NB4 (cell line): ENCODE data around the gene CMIP.
"Not testable (repeated sequence)": the region's sequence is repeated elsewhere in the genome, so short reads cannot be mapped to it uniquely, and the experiment has no call there.

Experiments used
- DNase-seq: peaks from one replicate; pipeline ENCODE4 v3.0.0; 2010; ENCODE audit warnings: low read depth
- H3K4me3 ChIP-seq: one replicate; pipeline ENCODE4 v1.5.1; 2011; ENCODE audit warnings: mild to moderate bottlenecking, low read depth, low read length, moderate library complexity
- CTCF ChIP-seq: IDR thresholded peaks from one replicate; pipeline ENCODE4 v1.5.1; 2012; ENCODE audit warnings: low read depth, low read length
- MAX ChIP-seq: IDR thresholded peaks from 2 replicates; pipeline ENCODE4 v1.6.1; 2011; ENCODE audit warnings: low read depth, low read length
- MYC ChIP-seq: IDR thresholded peaks from 2 replicates; pipeline ENCODE4 v1.6.1; 2011; ENCODE audit warnings: low read depth, low read length
- POLR2A ChIP-seq: IDR thresholded peaks from 2 replicates; pipeline ENCODE4 v1.6.1; 2011; ENCODE audit warnings: mild to moderate bottlenecking; ENCODE audit not compliant: insufficient read length; ENCODE audit errors: extremely low read depth

Gene CMIP

GRCh38 chr16:81421126-81421525 lies 23.5 kb upstream of the CMIP start:
- H3K4me3 ChIP-seq, result no peak overlapping the region
- TF ChIP-seq MAX, result no peak
- no peak for TF ChIP-seq MYC
- TF ChIP-seq POLR2A, result no peak
- TF ChIP-seq CTCF, result no peak

GRCh38 chr16:81421536-81421935 lies 23.1 kb upstream of the CMIP start:
- no peak for DNase-seq
- TF ChIP-seq POLR2A (no peak), MYC (no peak), CTCF (no peak), MAX (no peak)

More at GRCh38 chr16:81421126-81421525, 23.5 kb upstream of the CMIP start:
- no peak for DNase-seq

GRCh38 chr16:81422153-81422552 lies 22.5 kb upstream of the CMIP start:
- DNase-seq, H3K4me3 ChIP-seq: not testable (repeated sequence)

More at GRCh38 chr16:81421536-81421935, 23.1 kb upstream of the CMIP start:
- no peak overlapping the region for H3K4me3 ChIP-seq

- no peak overlapping the region for H3K4me3 ChIP-seq
- DNase-seq, result peak; percentile 63
Measured at GRCh38 chr16:81424771-81425170, 19.8 kb upstream of the CMIP start.

GRCh38 chr16:81427219-81427618 lies 17.4 kb upstream of the CMIP start:
- no peak overlapping the region for H3K4me3 ChIP-seq
- DNase-seq, result no peak
- TF ChIP-seq MAX (no peak), MYC (no peak), CTCF (no peak), POLR2A (no peak)

More at GRCh38 chr16:81424771-81425170, 19.8 kb upstream of the CMIP start:
- no peak for TF ChIP-seq MYC
- peak; percentile 35; the same call in 1 of the 2 replicates for TF ChIP-seq MAX
- TF ChIP-seq CTCF, result no peak
- TF ChIP-seq POLR2A, result no peak

- TF ChIP-seq POLR2A (no peak), CTCF (peak; percentile 53), MAX (no peak)
- DNase-seq, result peak; percentile 65
- H3K4me3 ChIP-seq, result no peak overlapping the region
Measured at GRCh38 chr16:81429045-81429521, 15.5 kb upstream of the CMIP start.
